Activated gamma-delta T cell (primary cell): ENCODE measurements around the gene CREBL2.

Experiments used
- DNase-seq: peaks from one replicate; lab custom pipeline; 2025; lab: John Stamatoyannopoulos, UW

Gene CREBL2

DNA sequence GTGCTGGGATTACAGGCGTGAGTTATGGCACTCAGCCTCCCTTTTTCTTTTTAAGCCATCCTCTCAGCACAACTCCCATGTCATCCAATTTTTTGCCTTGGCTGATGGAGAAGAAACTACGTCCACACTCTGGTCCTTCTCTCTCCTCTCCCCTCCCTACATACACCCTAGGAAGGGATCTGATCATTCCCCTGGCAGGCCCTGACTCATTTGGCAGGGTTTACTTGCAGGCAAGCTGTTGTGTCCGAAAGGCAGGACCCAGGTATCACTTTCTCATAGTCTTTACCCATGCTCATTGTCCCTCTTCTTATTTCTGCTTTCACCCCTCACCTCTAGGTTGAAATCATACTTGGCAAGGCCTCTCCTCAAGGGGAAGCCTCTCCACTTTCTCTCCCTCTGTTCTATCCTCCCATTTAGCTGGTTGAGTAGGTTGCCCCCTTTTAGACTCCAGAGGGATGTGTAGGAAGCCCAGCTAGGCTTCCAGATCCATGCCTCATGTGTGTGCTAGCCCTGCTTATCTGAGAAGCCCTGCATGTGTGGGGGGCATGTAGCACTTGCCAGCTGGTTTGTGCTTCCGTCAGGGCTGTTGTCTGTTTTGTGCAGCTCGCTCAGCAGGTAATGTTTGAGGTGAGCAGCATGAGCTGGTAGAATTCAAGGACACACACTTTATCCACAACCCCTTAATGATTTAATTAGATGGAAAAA, 69.5 kb downstream of the CREBL2 start:
- no peak for DNase-seq

DNA sequence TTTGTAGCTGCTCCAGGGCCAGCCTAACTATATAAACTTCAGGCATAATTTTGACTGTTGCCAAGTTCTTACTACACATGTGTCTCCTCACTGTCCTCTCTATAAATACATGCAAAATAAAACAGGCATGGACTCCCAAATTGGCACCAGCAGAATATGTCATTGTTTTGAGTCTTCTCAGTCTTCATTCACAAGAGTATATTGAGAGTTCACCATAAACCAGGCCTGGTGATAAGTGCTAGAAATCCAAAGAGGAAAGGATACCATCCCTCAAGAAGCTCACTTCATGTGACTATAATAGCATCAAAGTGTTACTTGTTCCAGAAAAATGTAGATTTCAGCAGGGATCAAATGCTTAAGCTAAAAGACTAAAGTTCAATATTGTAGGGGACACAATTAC, 70.6 kb downstream of the CREBL2 start:
- no peak for DNase-seq

DNA sequence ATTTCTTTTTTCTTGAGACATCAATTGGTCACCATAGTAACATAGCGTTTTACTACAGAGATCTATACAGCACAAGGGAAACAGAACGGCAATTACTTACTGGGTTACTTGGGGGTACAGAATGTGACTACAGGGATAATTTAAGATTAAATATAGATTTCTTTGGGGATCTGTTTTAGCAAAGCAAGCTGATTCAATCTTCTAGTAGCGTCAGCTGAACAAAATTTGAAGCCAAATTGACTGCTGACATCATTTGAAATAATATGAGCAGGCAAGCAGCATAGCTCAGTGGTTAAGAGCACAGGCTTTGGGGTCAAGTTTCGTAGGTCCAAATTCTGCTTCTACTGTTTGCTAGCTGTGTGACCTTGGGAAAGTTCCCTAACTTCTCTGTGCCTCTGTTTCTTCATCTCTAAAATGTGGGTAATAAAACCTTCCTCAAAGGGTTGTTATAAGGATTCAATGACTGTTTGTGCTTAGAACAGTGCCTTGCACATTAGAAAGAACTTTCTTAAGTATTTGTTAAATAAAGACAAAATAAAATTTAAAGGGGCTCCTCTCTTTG, 71.5 kb downstream of the CREBL2 start:
- DNase-seq: no peak

DNA sequence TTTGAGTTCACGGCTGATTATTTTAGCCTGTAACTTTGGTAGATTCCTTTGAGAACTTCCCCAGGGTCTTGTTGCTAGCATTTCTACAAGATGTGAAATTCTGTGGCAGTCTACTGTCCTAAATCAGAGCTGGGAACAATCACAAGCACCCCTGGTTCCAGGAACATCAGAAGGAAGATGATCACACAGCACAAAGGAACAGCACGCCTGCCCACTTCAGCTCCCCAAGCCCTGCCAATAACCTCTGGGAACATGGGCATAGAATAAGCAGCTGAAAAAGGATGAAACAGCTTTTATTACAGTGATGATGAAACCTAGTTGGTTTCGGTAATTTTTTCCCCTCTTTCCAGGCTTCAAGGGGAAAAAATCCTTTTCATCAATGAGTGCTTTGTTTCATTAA, 72.0 kb downstream of the CREBL2 start:
- DNase-seq: no peak

DNA sequence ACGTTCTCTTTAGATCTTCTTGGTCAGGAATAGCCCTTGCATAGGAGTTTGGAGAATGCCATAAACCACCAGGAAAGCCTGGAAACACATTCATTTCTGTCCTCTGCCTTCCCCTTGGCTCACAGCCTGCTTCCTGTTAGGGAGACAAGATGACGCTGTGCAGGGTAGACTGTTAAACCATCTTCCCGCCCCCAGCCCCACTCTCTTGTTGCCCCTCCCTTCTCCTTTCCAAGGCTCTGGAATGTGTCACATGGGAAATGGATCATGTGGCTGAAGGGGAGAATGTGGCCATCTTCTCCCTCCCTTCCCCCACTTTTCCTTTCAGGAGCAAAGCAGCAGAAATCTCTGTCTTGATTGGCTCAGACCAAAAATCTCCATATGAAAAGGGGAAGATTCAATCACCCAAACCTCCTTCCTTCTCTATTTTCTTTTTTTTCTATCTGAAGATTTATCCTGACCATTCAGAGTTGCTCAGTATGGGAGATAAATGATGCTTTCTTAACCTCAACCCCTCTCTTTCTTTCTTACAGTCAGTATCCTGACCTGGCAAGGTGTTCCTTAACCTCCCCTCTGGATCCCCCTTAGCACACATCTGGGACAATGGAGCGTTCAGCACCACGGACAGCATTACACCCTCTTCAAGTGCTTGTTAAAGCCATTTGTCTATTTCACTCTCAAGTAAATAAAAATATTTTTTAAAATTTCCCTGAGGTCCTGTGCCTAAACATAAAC, 72.9 kb downstream of the CREBL2 start:
- no peak for DNase-seq

DNA sequence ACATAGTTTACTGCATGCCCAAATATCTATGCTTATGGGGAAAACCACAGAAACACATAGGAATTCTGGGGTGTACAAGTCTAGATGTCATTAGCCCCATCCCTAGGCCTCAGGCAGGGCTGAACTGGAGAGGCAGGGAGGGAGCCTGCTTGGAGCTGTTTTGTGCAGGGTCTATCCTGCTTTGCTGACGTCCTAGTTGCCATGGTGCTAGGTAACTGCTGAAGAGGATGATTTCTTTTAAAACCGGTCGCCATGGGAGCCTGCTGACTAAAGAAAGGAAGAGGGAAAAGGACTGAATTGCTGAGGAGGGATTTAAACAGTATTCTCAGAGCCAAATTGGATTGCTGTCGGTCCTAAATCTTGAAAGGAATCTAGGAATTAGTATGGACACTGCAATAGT, 73.6 kb downstream of the CREBL2 start:
- DNase-seq: no peak

DNA sequence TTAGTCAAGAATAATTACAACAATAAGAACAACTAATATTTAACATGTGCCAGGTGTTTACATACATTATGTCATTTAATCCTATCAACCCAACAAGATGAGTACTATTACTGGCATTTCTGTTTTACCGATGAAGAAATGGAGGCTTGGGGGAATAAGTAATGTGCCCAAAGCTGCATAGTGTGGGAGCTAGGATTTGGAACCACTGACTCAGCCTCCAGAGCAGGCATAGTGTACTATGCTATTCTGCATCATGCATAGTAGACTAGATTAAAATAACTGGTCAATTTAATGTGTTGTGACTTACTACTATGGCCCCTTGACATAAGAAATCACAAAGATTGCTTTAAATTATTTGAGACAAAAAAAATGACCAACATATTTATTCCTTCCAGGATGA, 74.8 kb downstream of the CREBL2 start:
- DNase-seq: no peak

DNA sequence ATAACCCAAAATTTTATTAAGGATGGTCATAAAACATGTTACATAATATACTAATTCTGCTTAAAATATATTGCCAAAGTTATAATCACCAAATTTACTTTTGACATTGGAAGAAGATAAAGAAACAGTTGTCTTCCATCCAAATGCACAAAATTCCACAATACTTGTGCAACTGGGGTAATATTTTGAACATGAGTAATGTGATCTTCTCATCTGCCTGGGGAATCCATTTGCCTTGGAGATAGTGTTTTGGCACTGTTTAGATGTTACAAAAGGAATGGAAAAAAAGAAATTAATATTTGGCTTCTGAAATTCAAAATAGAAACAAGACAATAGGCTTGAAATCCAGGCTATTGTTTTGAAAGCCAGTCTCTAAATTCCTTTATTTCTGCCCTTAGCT, 75.2 kb downstream of the CREBL2 start:
- DNase-seq: no peak

DNA sequence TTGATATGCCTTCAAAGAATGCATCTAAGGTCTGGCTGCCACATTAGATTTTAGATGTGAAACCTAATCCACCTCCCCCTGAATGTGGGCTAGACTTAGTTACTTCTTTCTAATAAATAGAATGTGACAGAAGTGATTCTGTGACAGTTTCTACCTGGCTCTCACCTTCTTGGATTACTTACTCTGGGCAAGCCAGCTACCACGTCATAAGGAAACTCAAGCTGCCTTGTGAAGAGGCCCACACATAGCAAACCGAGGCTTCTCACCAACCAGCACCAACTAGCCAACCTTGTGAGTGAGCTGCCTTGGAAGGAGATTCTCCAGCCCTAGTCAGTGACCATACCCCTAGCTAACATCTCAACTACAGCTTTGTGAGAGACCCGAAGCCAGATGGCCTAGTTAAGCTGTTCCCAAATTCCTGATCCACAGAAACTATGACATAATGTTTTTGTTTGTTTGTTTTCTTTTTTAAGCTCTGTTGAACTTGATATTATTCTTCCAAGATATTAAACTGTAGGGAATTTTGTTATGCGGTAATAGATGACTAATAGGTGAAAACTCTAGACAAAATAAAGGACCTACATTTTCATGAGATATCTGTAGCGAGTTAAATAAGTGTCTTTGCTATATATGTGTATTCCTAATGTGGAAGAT, 78.1 kb downstream of the CREBL2 start:
- no peak for DNase-seq

DNA sequence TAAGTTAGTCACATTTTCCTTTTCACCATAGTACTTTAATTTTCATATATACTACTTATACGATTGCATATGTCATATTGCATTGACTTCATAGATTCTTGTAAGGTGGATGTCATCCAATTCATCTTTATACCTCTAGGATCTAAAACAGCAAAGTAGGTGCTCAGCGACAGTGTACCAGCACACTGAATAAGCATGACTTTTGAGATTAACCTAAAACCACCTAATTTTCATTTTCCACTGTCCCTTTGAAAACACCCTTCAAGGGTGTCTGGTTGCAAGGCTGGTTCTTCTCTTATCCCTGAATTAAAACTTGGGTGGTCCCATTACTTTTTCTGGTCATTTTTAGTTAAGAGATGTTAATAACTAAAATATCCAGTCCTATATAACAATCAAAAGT, 79.9 kb downstream of the CREBL2 start:
- DNase-seq: no peak

DNA sequence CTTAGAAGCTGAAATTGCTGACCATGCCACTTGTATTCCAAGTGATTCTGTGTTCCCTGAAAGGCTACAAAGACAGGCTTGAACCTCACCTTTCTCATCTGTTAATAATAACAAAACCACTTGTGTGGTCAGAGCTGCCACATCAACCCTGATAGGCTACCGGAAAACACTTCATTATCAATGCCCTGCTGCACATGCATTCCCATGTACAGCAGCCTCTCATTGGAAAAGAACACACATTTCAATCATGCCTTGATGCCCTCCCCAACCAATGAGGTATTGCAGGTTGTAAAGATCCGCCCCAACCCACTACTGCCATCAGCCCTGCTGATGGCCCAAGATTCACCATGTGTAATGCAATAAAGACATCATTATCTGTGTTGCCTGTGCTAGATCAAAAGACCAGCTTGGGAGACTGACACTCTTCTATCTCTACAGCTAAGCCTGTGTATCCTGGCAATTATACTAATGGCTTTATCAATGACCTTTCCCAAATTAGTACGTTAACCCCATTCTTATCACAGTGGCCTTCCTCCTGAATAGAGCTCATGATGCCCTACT, 81.5 kb downstream of the CREBL2 start:
- DNase-seq: no peak
